ENCODE data around the gene PRKN. TPM values are rescaled to one million over a fixed set of nuclear protein-coding genes. Genes with fewer than 3 reads are reported as not detected.
"Not testable (repeated sequence)": the region's sequence is repeated elsewhere in the genome, so short reads cannot be mapped to it uniquely, and the experiment has no call there.

The PRKN gene
- polyA plus RNA-seq, 1 donor: 4.6 TPM

DNA sequence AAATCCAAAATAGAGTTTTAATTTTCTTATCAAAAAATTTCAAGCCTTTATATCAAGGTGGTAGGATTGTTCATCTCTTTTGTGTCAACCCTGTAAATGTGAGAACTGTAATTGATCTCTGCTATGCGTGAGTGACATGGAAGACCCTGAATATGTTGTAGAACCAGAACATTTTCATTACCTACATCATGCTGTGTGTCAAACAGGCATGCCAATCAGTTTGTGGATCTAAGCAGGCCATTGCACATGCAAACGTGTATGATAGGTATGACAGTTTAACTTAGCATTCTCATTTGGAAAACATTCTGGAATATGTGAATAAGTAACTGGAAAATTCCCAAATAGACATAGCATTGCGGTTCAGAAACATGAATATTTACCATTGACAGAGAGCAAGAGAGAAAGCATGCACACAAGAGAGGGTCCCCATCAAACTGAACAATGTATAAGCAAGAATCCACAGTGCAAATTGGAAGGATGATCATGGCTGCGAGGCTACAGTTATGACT is 812.1 kb downstream of the PRKN start:
- DNase-seq (ENCODE audit: low read depth): no peak

GRCh38 chr6:161908872-161909271 is 818.7 kb downstream of the PRKN start:
- DNase-seq (ENCODE audit: low read depth): no peak

GRCh38 chr6:161906571-161906970 is 821.0 kb downstream of the PRKN start:
- no peak for DNase-seq (ENCODE audit: low read depth)

DNA sequence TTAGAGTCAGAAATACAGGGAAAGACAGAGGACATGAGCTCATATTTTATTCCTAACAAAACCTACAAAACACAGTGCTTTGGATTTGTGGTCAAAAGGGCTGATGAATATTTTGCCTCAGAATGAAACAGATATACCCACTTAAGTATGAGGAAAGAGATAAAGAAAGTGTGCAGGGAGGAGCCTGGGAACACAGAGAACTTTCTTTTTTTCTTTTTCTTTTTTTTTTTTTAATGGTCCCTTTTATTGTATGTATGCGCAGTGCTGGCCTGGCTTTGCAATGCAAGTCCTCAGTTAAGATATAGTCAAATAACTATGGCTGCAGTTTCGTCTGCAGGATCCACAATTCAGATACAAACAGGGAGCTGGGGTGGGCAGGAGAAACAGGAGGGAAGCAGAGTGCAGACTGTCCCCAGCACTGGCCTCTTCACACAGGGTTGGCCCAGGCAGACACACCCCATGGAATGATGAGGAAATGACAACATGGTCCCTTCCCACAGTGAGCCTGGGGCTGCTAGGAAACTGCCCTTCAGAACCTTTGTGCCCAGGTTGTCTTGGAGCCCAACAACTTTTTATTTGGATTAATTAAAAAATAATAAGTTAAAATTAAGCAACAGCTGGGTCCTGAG is 823.9 kb downstream of the PRKN start:
- DNase-seq (ENCODE audit: low read depth): no peak

GRCh38 chr6:161901740-161902426 is 825.7 kb downstream of the PRKN start:
- no peak for DNase-seq (ENCODE audit: low read depth)

- DNase-seq (ENCODE audit: low read depth): no peak
These were observed 833.1 kb downstream of the PRKN start for GRCh38 chr6:161894436-161894835.

DNA sequence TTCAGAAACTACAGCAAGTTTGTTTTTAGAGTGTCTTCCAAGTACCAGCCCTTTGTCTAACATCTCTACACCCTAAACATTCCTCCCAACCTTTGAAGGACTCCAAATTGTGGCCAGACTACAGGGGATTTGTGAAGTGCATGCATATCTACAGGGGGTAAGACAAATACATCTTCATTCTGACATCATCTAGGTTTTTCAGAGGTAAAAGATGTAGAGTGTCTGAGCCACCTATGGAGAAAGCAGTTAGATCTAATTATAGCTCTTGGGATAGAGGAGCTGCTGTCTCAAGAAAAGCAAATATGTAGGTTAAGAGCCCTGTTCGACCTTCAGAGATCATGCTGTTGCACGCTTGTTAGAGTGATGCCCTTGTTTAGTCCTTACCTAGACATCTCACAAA is 836.0 kb downstream of the PRKN start:
- no peak for DNase-seq (ENCODE audit: low read depth)

- no peak for DNase-seq (ENCODE audit: low read depth)
These were observed 836.7 kb downstream of the PRKN start for GRCh38 chr6:161890832-161891297.

GRCh38 chr6:161890133-161890831 is 837.3 kb downstream of the PRKN start:
- no peak for DNase-seq (ENCODE audit: low read depth)

GRCh38 chr6:161889324-161889723 is 838.2 kb downstream of the PRKN start:
- no peak for DNase-seq (ENCODE audit: low read depth)

- DNase-seq (ENCODE audit: low read depth): not testable (repeated sequence)
These were observed 841.0 kb downstream of the PRKN start for GRCh38 chr6:161886545-161886944.

- DNase-seq (ENCODE audit: low read depth): no peak
These were observed 842.8 kb downstream of the PRKN start for GRCh38 chr6:161884782-161885181.

DNA sequence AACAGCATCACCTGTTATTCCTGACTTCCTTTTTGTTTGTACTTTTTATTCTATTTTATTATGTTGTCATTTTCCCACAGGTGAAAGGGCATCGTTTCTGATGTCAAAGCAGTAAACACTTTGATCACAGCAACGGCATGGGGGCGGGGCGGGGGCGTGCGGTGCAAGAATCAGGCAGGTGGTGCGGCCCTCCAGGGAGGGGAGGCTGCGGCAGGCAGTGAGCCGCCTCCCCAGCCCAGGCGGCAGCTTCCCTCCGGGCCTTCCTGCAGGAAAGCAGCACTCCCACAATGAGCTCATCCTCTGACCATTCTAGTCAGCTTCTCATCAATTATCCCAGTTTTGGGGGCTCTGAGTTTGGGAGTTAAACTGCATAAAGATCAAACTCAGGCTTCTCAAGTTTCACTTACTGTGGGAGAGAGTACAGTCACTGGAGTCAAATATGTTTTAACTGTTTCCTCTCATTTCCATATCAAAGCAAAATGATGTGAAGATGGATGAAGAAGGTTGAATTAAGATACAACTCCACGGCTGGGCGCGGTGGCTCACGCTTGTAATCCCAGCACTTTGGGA is 845.3 kb downstream of the PRKN start:
- no peak for DNase-seq (ENCODE audit: low read depth)

- no peak for DNase-seq (ENCODE audit: low read depth)
These were observed 847.5 kb downstream of the PRKN start for GRCh38 chr6:161880056-161880455.

GRCh38 chr6:161876231-161876630 is 851.3 kb downstream of the PRKN start:
- no peak for DNase-seq (ENCODE audit: low read depth)

GRCh38 chr6:161870236-161870901 is 857.2 kb downstream of the PRKN start:
- DNase-seq (ENCODE audit: low read depth): no peak

GRCh38 chr6:161869491-161869890 is 858.1 kb downstream of the PRKN start:
- no peak for DNase-seq (ENCODE audit: low read depth)

GRCh38 chr6:161866570-161866969 is 861.0 kb downstream of the PRKN start:
- no peak for DNase-seq (ENCODE audit: low read depth)

DNA sequence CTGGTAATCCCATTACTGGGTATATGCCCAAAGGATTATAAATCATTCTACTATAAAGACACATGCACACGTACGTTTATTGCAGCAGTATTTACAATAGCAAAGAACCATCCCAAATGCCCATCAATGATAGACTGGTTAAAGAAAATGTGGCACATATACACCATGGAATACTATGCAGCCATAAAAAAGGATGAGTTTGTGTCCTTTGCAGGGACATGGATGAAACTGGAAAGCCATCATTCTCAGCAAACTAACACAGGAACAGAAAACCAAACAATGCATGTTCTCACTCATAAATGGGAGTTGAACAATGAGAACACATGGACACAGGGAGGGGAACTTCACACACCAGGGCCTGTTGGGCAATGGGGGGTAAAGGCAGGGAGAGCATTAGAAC is 866.5 kb downstream of the PRKN start:
- DNase-seq (ENCODE audit: low read depth): not testable (repeated sequence)

GRCh38 chr6:161853657-161854056 is 873.9 kb downstream of the PRKN start:
- DNase-seq (ENCODE audit: low read depth): no peak

DNA sequence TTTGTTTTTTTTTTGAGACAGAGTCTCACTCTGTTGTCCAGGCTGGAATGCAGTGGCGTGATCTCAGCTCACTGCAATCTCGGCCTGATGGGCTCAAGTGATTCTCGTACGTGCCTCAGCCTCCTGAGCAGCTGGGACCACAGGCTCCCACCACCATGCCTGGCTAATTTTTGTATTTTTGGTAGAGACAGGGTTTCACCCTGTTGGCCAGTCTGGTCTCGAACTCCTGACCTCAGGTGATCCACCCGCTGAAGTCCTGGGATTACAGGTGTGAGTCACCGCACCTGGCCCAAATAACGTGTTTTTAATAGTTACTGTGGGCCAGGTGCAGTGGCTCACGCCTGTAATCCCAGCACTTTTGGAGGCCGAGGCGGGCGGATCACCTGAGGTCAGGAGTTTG is 876.1 kb downstream of the PRKN start:
- DNase-seq (ENCODE audit: low read depth): not testable (repeated sequence)

DNA sequence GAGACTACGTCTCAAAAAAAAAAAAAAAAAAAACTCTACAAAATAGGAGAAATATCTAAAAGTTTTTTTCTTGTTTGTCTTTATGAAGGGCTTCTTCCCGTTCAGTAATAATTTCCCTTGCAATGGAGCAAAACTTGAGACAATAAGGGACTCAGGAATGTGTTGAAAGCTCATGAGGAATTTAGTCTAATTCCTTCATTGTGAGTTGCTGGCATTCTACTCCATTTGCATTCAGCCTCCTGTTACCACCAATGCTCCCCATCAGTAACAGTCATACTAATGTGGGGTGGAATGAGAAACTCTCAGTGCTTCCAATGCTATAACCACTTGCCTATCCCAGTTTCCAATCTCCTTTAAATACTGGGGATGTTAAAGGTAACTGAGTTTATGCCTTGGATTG is 877.0 kb downstream of the PRKN start:
- no peak for DNase-seq (ENCODE audit: low read depth)
